HG02885 (cell line): ENCODE data around the gene CACNA1E.

Experiments
- ATAC-seq: cut with Tn5 transposase; IDR thresholded peaks from one replicate; pipeline ENCODE4 v1.9.1; 2021; ENCODE audit warnings: mild to moderate bottlenecking; ENCODE audit not compliant: unreplicated experiment, poor library complexity

Gene CACNA1E

GRCh38 chr1:181482521-181483284 is 614 bp upstream of the CACNA1E start:
- ATAC-seq: peak; percentile 56

GRCh38 chr1:181484821-181485220 is 1.5 kb downstream of the CACNA1E start:
- no peak for ATAC-seq

- ATAC-seq: peak; percentile 56
These were observed 2.2 kb downstream of the CACNA1E start for GRCh38 chr1:181485287-181486097.

- ATAC-seq: no peak
These were observed 2.7 kb downstream of the CACNA1E start for GRCh38 chr1:181486098-181486420.

GRCh38 chr1:181488866-181489265 is 5.5 kb downstream of the CACNA1E start:
- no peak for ATAC-seq

- no peak for ATAC-seq
These were observed 7.0 kb downstream of the CACNA1E start for GRCh38 chr1:181490276-181490675.

- ATAC-seq: no peak
These were observed 7.7 kb downstream of the CACNA1E start for GRCh38 chr1:181490740-181491712.

GRCh38 chr1:181493166-181493565 is 9.8 kb downstream of the CACNA1E start:
- ATAC-seq: no peak

- no peak for ATAC-seq
These were observed 10.6 kb downstream of the CACNA1E start for GRCh38 chr1:181493885-181494284.

- no peak for ATAC-seq
These were observed 13.4 kb downstream of the CACNA1E start for GRCh38 chr1:181496759-181497158.

- peak; percentile 51 for ATAC-seq
These were observed 14.6 kb downstream of the CACNA1E start for GRCh38 chr1:181497870-181498269.

GRCh38 chr1:181499825-181500224 is 16.5 kb downstream of the CACNA1E start:
- ATAC-seq: no peak

- ATAC-seq: no peak
These were observed 17.3 kb downstream of the CACNA1E start for GRCh38 chr1:181500636-181501035.

GRCh38 chr1:181501612-181502011 is 18.3 kb downstream of the CACNA1E start:
- no peak for ATAC-seq

GRCh38 chr1:181503171-181503810 is 20.0 kb downstream of the CACNA1E start:
- no peak for ATAC-seq

GRCh38 chr1:181504399-181504842 is 21.1 kb downstream of the CACNA1E start:
- ATAC-seq: peak; percentile 46

GRCh38 chr1:181506563-181507353 is 23.4 kb downstream of the CACNA1E start:
- no peak for ATAC-seq

GRCh38 chr1:181508486-181509165 is 25.3 kb downstream of the CACNA1E start:
- peak; percentile 44 for ATAC-seq
